ENCODE measurements around the gene TREML2.

GRCh38 chr6:41214559-41215238, 13.8 kb upstream of the TREML2 start:
- TF ChIP-seq EZH2 (IDR thresholded peaks at IDR 0.05; ENCODE audit: insufficient read depth, poor library complexity, severe bottlenecking) (no peak), EZH2phosphoT487 (IDR thresholded peaks at IDR 0.05; ENCODE audit: insufficient read depth, low read depth) (no peak)

All from GM23248 (cell line).